SK-MEL-5 (cell line): Measurements from ENCODE around the gene KLF16. TPM values are rescaled to one million over a fixed set of nuclear protein-coding genes. Genes with fewer than 3 reads are reported as not detected.
A peak's percentile ranks its signal among the peaks of the same experiment; 100 is the strongest.

Experiments
- DNase-seq: peaks from one replicate; pipeline ENCODE4 v3.0.0-alpha.2; 2016; ENCODE audit warnings: low read depth, low spot score
- in situ Hi-C: cut with HindIII; loops from 2 replicates; pipeline ENCODE4 v1.10.0; 2016; ENCODE audit warnings: low sequenced_read_pairs, high pct_unique_total_duplicates, low pct_unique_long_range_greater_than_20kb
- total RNA-seq: library from RNA; depleted of rRNA; stranded (reverse); fragments of >200 nt; shearing (Covaris generic); gene quantifications from 2 replicates; pipeline ENCODE4 v1.2.3, GENCODE V29; 2014

The KLF16 gene
- total RNA-seq, 1 experiment from 2014 or later, result 7.1 TPM

- in situ Hi-C loops, result no loop called here
- DNase-seq, result no peak
Measured at GRCh38 chr19:1819341-1820255, 43.8 kb downstream of the KLF16 start.

GRCh38 chr19:1818549-1819195 is 44.7 kb downstream of the KLF16 start:
- DNase-seq, result no peak
- in situ Hi-C loops, result no loop called here

GRCh38 chr19:1817553-1818179 is 45.7 kb downstream of the KLF16 start:
- DNase-seq, result no peak
- in situ Hi-C loops, result no loop called here

GRCh38 chr19:1816530-1817298 is 46.7 kb downstream of the KLF16 start:
- in situ Hi-C loops, result no loop called here

GRCh38 chr19:1815605-1816529 is 47.5 kb downstream of the KLF16 start:
- in situ Hi-C loops, result no loop called here
- DNase-seq, result no peak

More at GRCh38 chr19:1816530-1817298, 46.7 kb downstream of the KLF16 start:
- DNase-seq, result no peak

- no peak for DNase-seq
- in situ Hi-C loops, result no loop called here
Measured at GRCh38 chr19:1814833-1815604, 48.4 kb downstream of the KLF16 start.

- DNase-seq, result no peak
- in situ Hi-C loops, result no loop called here
Measured at GRCh38 chr19:1814391-1814790, 49.0 kb downstream of the KLF16 start.

- in situ Hi-C loops, result no loop called here
- DNase-seq, result no peak
Measured at GRCh38 chr19:1813192-1814182, 49.9 kb downstream of the KLF16 start.

GRCh38 chr19:1812426-1813191 is 50.8 kb downstream of the KLF16 start:
- in situ Hi-C loops, result no loop called here
- peak; percentile 94 for DNase-seq

GRCh38 chr19:1811942-1812425 is 51.4 kb downstream of the KLF16 start, which contains the start of gene ATP8B3:
Gene ATP8B3 (minus strand): TSS chr19:1812276. CDS start chr19:1811736, 540 bp downstream.
- in situ Hi-C loops, result no loop called here

GRCh38 chr19:1811472-1811894 is 51.9 kb downstream of the KLF16 start:
- in situ Hi-C loops, result no loop called here

More at GRCh38 chr19:1811942-1812425, 51.4 kb downstream of the KLF16 start, which contains the start of gene ATP8B3:
- DNase-seq, result no peak

GRCh38 chr19:1810439-1811160 is 52.8 kb downstream of the KLF16 start:
- in situ Hi-C loops, result no loop called here
- no peak for DNase-seq

More at GRCh38 chr19:1811472-1811894, 51.9 kb downstream of the KLF16 start:
- no peak for DNase-seq

- in situ Hi-C loops, result no loop called here
- no peak for DNase-seq
Measured at GRCh38 chr19:1809678-1810077, 53.7 kb downstream of the KLF16 start.
